ENCODE results near the gene CHKB. TPM values are rescaled to one million over a fixed set of nuclear protein-coding genes. Genes with fewer than 3 reads are reported as not detected.
"Not testable (repeated sequence)": the region's sequence is repeated elsewhere in the genome, so short reads cannot be mapped to it uniquely, and the experiment has no call there.

CHKB gene
- total and polyA plus RNA-seq, 2 donors: 65.6 to 299 TPM

DNA sequence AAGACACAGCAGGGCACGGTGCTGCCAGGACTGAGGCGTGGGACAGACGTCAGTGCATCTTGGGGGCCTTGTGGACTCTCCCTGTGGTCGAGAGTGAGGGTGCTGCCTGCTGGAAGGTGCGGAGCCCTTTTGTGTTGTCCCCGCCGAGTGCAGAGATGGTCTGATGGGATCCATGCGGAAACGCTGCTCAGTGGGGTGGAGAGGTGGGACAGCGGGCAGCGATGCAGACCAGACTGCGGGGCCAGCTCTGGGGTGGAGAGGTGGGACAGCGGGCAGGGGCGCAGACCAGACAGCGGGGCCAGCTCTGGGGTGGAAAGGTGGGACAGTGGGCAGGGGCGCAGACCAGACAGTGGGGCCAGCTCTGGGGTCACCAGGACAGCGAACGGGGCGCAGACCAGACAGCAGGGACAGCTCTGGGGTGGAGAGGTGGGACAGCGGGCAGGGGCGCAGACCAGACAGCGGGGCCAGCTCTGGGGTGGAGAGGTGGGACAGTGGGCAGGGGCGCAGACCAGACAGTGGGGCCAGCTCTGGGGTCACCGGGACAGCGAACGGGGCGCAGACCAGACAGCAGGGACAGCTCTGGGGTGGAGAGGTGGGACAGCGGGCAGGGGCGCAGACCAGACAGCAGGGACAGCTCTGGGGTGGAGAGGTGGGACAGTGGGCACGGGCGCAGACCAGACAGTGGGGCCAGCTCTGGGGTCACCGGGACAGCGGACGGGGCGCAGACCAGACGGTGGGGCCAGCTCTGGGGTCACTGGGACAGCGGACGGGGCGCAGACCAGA, 25.6 kb upstream of the CHKB start:
- H3K36me3 ChIP-seq (ENCODE audit: control insufficient read depth in 2 of 2, insufficient read depth in 2 of 2, low read length in 1 of 2); DNase-seq (ENCODE audit: low read depth in 6 of 9, low spot score in 9 of 9): not testable (repeated sequence)
- peaks cover 28 to 90% of the 10 kb centered on the region in 2 donors for H3K27me3 ChIP-seq (ENCODE audit: control insufficient read depth in 2 of 2, insufficient read depth in 1 of 2, low read length in 1 of 2)

DNA sequence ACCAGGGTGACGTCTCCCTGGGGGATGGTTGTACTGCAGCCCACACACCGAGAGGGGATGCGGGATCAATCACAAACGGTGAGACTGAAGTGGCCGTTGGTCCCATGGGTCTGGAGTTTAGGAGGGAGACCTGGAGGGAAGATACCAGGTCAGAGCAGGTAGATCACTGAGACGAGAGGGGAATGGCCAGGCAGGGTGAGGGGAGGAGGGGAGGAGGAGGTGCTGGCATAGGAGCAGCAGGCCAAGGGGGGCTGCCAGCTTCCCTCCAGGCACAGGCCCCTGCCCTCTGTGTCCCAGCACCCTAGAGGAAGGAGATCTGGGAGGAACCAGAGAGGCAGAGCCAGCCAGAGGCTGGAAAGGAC, 25.0 kb upstream of the CHKB start:
- Histone ChIP-seq H3K27me3 (ENCODE audit: control insufficient read depth in 2 of 2, insufficient read depth in 1 of 2, low read length in 1 of 2) (peaks cover 34 to 90% of the 10 kb centered on the region in 2 donors), H3K4me1 (ENCODE audit: control insufficient read depth in 2 of 2, insufficient read depth in 2 of 2, low read length in 2 of 2) (no peaks in the 10 kb centered on the region), H3K36me3 (ENCODE audit: control insufficient read depth in 2 of 2, insufficient read depth in 2 of 2, low read length in 1 of 2) (no peaks in the 10 kb centered on the region), H3K9me3 (ENCODE audit: control insufficient read depth in 2 of 2, insufficient read depth in 1 of 2, low read length in 1 of 2) (no peaks in the 10 kb centered on the region), H3K27ac (ENCODE audit: low read depth in 1 of 2, low read length in 1 of 2) (no peak overlapping the region), H3K4me3 (ENCODE audit: low read length in 2 of 2) (no peak overlapping the region)
- DNase-seq (ENCODE audit: low read depth in 6 of 9, low spot score in 9 of 9): no peak
- 78% methylated on average over 6 of the region's 6 CpGs for WGBS

More for the DNA sequence above, 25.6 kb upstream of the CHKB start:
- H3K4me3 ChIP-seq (ENCODE audit: low read length in 2 of 2); H3K9me3 ChIP-seq (ENCODE audit: control insufficient read depth in 2 of 2, insufficient read depth in 1 of 2, low read length in 1 of 2); H3K27ac ChIP-seq (ENCODE audit: low read depth in 1 of 2, low read length in 1 of 2); H3K4me1 ChIP-seq (ENCODE audit: control insufficient read depth in 2 of 2, insufficient read depth in 2 of 2, low read length in 2 of 2): not testable (repeated sequence)
- 91% methylated on average over 39 of the region's 39 CpGs for WGBS

DNA sequence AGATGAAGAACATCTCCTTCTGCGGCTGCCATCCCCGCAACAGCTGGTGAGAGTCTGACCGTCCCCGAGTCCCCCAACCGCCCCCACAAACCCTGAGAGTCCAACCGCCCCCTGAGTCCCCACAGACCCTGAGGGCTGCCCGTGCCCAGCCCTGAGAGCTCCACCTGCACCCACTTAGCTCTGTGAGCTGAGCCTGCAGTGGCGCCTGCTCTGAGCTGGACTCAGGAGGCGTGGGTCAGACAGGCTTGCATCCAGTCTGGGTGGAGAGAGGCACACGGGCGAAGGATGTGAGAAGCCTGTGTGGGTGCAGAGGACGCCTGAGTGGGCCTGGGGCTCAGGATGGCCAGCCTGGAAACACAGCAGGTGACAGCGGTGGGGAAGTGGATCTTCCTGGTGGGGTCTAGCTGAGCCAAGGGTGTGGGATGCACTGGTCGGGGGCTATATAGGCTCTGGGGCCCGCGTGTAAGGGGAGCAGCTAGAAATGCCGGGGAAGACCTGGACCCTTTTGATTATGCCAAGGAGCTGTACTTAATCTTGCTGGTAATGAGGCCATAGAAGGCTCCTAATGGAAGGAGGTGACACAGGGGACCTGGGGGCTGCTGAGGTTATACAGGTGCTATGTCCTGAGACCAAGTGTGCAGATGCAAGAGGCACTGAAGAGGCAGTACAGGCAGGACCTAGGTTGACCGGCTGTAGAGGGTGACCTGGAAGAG, 24.5 kb upstream of the CHKB start:
- DNase-seq (ENCODE audit: low read depth in 6 of 9, low spot score in 9 of 9): no peak

GRCh38 chr22:50606165-50606945, 23.7 kb upstream of the CHKB start:
- no peak for DNase-seq (ENCODE audit: low read depth in 6 of 9, low spot score in 9 of 9)

More for the DNA sequence above, 24.5 kb upstream of the CHKB start:
- no peak overlapping the region for H3K4me3 ChIP-seq (ENCODE audit: low read length in 2 of 2)
- H3K36me3 ChIP-seq (ENCODE audit: control insufficient read depth in 2 of 2, insufficient read depth in 2 of 2, low read length in 1 of 2): no peaks in the 10 kb centered on the region
- WGBS: 91% methylated on average over 18 of the region's 18 CpGs
- H3K9me3 ChIP-seq (ENCODE audit: control insufficient read depth in 2 of 2, insufficient read depth in 1 of 2, low read length in 1 of 2): no peaks in the 10 kb centered on the region
- no peak overlapping the region for H3K27ac ChIP-seq (ENCODE audit: low read depth in 1 of 2, low read length in 1 of 2)
- peaks cover 40 to 90% of the 10 kb centered on the region in 2 donors for H3K27me3 ChIP-seq (ENCODE audit: control insufficient read depth in 2 of 2, insufficient read depth in 1 of 2, low read length in 1 of 2)
- H3K4me1 ChIP-seq (ENCODE audit: control insufficient read depth in 2 of 2, insufficient read depth in 2 of 2, low read length in 2 of 2): no peaks in the 10 kb centered on the region

GRCh38 chr22:50605613-50606074, 23.0 kb upstream of the CHKB start:
- Histone ChIP-seq H3K4me1 (ENCODE audit: control insufficient read depth in 2 of 2, insufficient read depth in 2 of 2, low read length in 2 of 2) (no peaks in the 10 kb centered on the region), H3K36me3 (ENCODE audit: control insufficient read depth in 2 of 2, insufficient read depth in 2 of 2, low read length in 1 of 2) (no peaks in the 10 kb centered on the region), H3K27me3 (ENCODE audit: control insufficient read depth in 2 of 2, insufficient read depth in 1 of 2, low read length in 1 of 2) (peaks cover 54 to 90% of the 10 kb centered on the region in 2 donors), H3K27ac (ENCODE audit: low read depth in 1 of 2, low read length in 1 of 2) (no peak overlapping the region), H3K4me3 (ENCODE audit: low read length in 2 of 2) (no peak overlapping the region), H3K9me3 (ENCODE audit: control insufficient read depth in 2 of 2, insufficient read depth in 1 of 2, low read length in 1 of 2) (no peaks in the 10 kb centered on the region)
- WGBS: 87% methylated on average over 20 of the region's 20 CpGs
- no peak for DNase-seq (ENCODE audit: low read depth in 6 of 9, low spot score in 9 of 9)

More at GRCh38 chr22:50606165-50606945, 23.7 kb upstream of the CHKB start:
- Histone ChIP-seq H3K27ac (ENCODE audit: low read depth in 1 of 2, low read length in 1 of 2) (no peak overlapping the region), H3K4me3 (ENCODE audit: low read length in 2 of 2) (no peak overlapping the region), H3K9me3 (ENCODE audit: control insufficient read depth in 2 of 2, insufficient read depth in 1 of 2, low read length in 1 of 2) (no peaks in the 10 kb centered on the region), H3K36me3 (ENCODE audit: control insufficient read depth in 2 of 2, insufficient read depth in 2 of 2, low read length in 1 of 2) (no peaks in the 10 kb centered on the region), H3K27me3 (ENCODE audit: control insufficient read depth in 2 of 2, insufficient read depth in 1 of 2, low read length in 1 of 2) (peaks cover 47 to 91% of the 10 kb centered on the region in 2 donors), H3K4me1 (ENCODE audit: control insufficient read depth in 2 of 2, insufficient read depth in 2 of 2, low read length in 2 of 2) (no peaks in the 10 kb centered on the region)
- 81% methylated on average over 19 of the region's 19 CpGs for WGBS

DNA sequence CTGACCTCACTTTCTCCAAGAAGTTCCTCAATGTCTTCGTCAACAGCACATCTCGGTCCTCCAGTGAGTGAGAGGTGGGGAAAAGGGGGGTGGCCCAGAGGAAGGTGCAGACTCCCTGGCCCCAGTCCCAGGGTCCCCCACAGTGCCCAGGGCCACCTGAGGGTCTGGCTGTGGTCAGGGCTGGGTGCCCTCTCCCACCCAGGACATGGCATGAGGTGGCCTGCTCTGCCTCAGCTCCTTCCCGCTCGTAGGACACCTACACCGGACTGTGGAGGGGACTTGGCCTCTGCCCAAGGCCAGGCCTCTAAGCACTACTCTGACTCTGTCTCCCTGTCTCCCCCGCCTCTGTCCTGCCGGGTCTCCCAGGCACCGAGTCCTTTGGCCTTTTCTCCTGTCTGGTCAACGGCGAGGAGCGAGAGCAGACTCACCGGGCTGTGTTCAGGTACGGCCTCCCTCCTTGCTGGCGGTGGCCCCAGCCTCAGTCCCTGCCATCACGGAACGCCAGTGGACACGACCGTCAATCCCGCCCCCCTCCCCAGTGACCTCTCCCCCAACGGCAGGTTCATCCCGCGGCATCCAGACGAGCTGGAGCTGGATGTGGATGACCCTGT, 22.5 kb upstream of the CHKB start:
- Histone ChIP-seq H3K4me1 (ENCODE audit: control insufficient read depth in 2 of 2, insufficient read depth in 2 of 2, low read length in 2 of 2) (no peaks in the 10 kb centered on the region), H3K27me3 (ENCODE audit: control insufficient read depth in 2 of 2, insufficient read depth in 1 of 2, low read length in 1 of 2) (peaks cover 59 to 87% of the 10 kb centered on the region in 2 donors), H3K9me3 (ENCODE audit: control insufficient read depth in 2 of 2, insufficient read depth in 1 of 2, low read length in 1 of 2) (no peaks in the 10 kb centered on the region), H3K36me3 (ENCODE audit: control insufficient read depth in 2 of 2, insufficient read depth in 2 of 2, low read length in 1 of 2) (no peaks in the 10 kb centered on the region), H3K4me3 (ENCODE audit: low read length in 2 of 2) (no peak overlapping the region), H3K27ac (ENCODE audit: low read depth in 1 of 2, low read length in 1 of 2) (no peak overlapping the region)
- 87% methylated on average over 23 of the region's 23 CpGs for WGBS
- no peak for DNase-seq (ENCODE audit: low read depth in 6 of 9, low spot score in 9 of 9)

GRCh38 chr22:50604256-50605001, 21.8 kb upstream of the CHKB start:
- no peak overlapping the region for H3K4me3 ChIP-seq (ENCODE audit: low read length in 2 of 2)
- no peaks in the 10 kb centered on the region for H3K4me1 ChIP-seq (ENCODE audit: control insufficient read depth in 2 of 2, insufficient read depth in 2 of 2, low read length in 2 of 2)
- no peaks in the 10 kb centered on the region for H3K36me3 ChIP-seq (ENCODE audit: control insufficient read depth in 2 of 2, insufficient read depth in 2 of 2, low read length in 1 of 2)
- DNase-seq (ENCODE audit: low read depth in 6 of 9, low spot score in 9 of 9): no peak
- H3K27ac ChIP-seq (ENCODE audit: low read depth in 1 of 2, low read length in 1 of 2): no peak overlapping the region
- H3K27me3 ChIP-seq (ENCODE audit: control insufficient read depth in 2 of 2, insufficient read depth in 1 of 2, low read length in 1 of 2): peaks cover 65 to 88% of the 10 kb centered on the region in 2 donors
- WGBS: 48% methylated on average over 103 of the region's 103 CpGs
- peaks cover 0 to 1% of the 10 kb centered on the region in 2 donors for H3K9me3 ChIP-seq (ENCODE audit: control insufficient read depth in 2 of 2, insufficient read depth in 1 of 2, low read length in 1 of 2)

DNA sequence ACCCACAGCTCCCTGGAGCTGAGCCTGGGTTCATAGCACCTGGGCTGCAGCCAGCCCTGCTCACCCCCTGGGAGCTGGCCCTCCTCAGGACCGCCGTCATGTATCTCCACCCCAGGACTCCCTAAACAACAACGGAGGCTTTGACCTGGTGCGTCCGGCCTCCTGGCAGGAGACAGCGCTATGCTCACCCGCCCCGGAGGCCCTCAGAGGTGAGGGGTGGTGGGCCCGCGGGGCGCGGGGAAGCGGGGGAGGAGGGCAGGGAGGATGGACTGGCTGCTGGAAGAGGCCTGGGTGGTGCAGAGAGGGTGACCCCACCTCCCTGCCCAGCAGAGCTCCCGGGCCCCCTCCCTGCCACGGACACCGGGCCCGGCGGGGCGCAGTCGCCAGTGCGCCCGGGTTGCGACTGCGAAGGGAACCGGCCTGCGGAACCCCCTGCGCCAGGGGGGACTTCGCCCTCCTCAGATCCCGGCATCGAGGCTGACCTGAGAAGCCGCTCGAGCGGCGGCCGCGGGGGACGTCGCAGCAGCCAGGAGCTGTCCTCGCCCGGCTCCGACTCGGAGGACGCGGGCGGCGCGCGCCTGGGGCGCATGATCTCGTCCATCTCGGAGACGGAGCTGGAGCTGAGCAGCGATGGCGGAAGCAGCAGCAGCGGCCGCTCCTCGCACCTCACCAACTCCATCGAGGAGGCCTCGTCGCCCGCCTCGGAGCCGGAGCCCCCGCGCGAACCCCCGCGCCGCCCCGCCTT, 21.0 kb upstream of the CHKB start:
- no peak overlapping the region for H3K27ac ChIP-seq (ENCODE audit: low read depth in 1 of 2, low read length in 1 of 2)
- 11% methylated on average over 70 of the region's 70 CpGs for WGBS
- no peaks in the 10 kb centered on the region for H3K4me1 ChIP-seq (ENCODE audit: control insufficient read depth in 2 of 2, insufficient read depth in 2 of 2, low read length in 2 of 2)
- H3K36me3 ChIP-seq (ENCODE audit: control insufficient read depth in 2 of 2, insufficient read depth in 2 of 2, low read length in 1 of 2): no peaks in the 10 kb centered on the region
- no peak for DNase-seq (ENCODE audit: low read depth in 6 of 9, low spot score in 9 of 9)
- H3K9me3 ChIP-seq (ENCODE audit: control insufficient read depth in 2 of 2, insufficient read depth in 1 of 2, low read length in 1 of 2): peaks cover 0 to 1% of the 10 kb centered on the region in 2 donors
- H3K27me3 ChIP-seq (ENCODE audit: control insufficient read depth in 2 of 2, insufficient read depth in 1 of 2, low read length in 1 of 2): peaks cover 68 to 90% of the 10 kb centered on the region in 2 donors
- H3K4me3 ChIP-seq (ENCODE audit: low read length in 2 of 2): no peak overlapping the region

All from thymus (tissue), 11 donors.